ENCODE measurements around the gene POU6F1. TPM values are rescaled to one million over a fixed set of nuclear protein-coding genes. Genes with fewer than 3 reads are reported as not detected.
A peak's percentile ranks its signal among the peaks of the same experiment; 100 is the strongest.

POU6F1 gene
- total RNA-seq, 2 donors from 2014 or later: 11.4 to 16.4 TPM

GRCh38 chr12:51219322-51219721 lies 1.5 kb upstream of the POU6F1 start:
- Histone ChIP-seq H3K4me1 (ENCODE audit: control insufficient read depth, insufficient read depth, low read length) (peaks cover 4% of the 10 kb centered on the region), H3K27me3 (ENCODE audit: control insufficient read depth, insufficient read depth, low read length, poor library complexity, severe bottlenecking) (no peaks in the 10 kb centered on the region), H3K27ac (ENCODE audit: low read depth, low read length) (no peak overlapping the region), H3K36me3 (ENCODE audit: control insufficient read depth, insufficient read depth, low read length) (no peaks in the 10 kb centered on the region), H3K9me3 (ENCODE audit: control insufficient read depth, low read length) (no peaks in the 10 kb centered on the region), H3K9ac (ENCODE audit: extremely low read depth, low read length, poor library complexity, severe bottlenecking) (no peak overlapping the region), H3K4me3 (ENCODE audit: low read length) (peak overlapping the region; percentile 84)
- WGBS, 2 experiments (ENCODE audit: insufficient coverage in 1 of 2, insufficient read length in 1 of 2): 88% methylated on average over 1 to 4 of the region's 5 CpGs
- Mint-ChIP-seq H3K27me3 (ENCODE audit: insufficient read depth) (no peaks in the 10 kb centered on the region), H3K36me3 (ENCODE audit: low read depth) (peaks cover 8% of the 10 kb centered on the region), H3K4me1 (peaks cover 12% of the 10 kb centered on the region), H3K9me3 (no peaks in the 10 kb centered on the region), H3K4me3 (peak overlapping the region; percentile 75), H3K27ac (no peak overlapping the region)
- DNase-seq: no peak
- TF ChIP-seq CTCF (conservative IDR thresholded peaks at IDR 0.05): no peak

- H3K27ac ChIP-seq (ENCODE audit: low read depth, low read length): peak overlapping the region; percentile 38
- no peaks in the 10 kb centered on the region for H3K27me3 Mint-ChIP-seq (ENCODE audit: insufficient read depth)
- DNase-seq: peak; percentile 83
- H3K9me3 ChIP-seq (ENCODE audit: control insufficient read depth, low read length): no peaks in the 10 kb centered on the region
- H3K36me3 Mint-ChIP-seq (ENCODE audit: low read depth): peaks cover 10% of the 10 kb centered on the region
- H3K4me3 ChIP-seq (ENCODE audit: low read length): peak overlapping the region; percentile 84
- H3K4me1 Mint-ChIP-seq: peaks cover 12% of the 10 kb centered on the region
- peak overlapping the region; percentile 75 for H3K4me3 Mint-ChIP-seq
- 35 to 42% methylated on average over 7 of the region's 10 CpGs for WGBS, 2 experiments (ENCODE audit: insufficient coverage in 1 of 2, insufficient read length in 1 of 2)
- no peaks in the 10 kb centered on the region for H3K36me3 ChIP-seq (ENCODE audit: control insufficient read depth, insufficient read depth, low read length)
- H3K27ac Mint-ChIP-seq: peak overlapping the region; percentile 94
- H3K9ac ChIP-seq (ENCODE audit: extremely low read depth, low read length, poor library complexity, severe bottlenecking): peak overlapping the region; percentile 80
- peaks cover 4% of the 10 kb centered on the region for H3K4me1 ChIP-seq (ENCODE audit: control insufficient read depth, insufficient read depth, low read length)
- peak; percentile 34 for TF ChIP-seq CTCF (conservative IDR thresholded peaks at IDR 0.05)
- H3K27me3 ChIP-seq (ENCODE audit: control insufficient read depth, insufficient read depth, low read length, poor library complexity, severe bottlenecking): no peaks in the 10 kb centered on the region
- no peaks in the 10 kb centered on the region for H3K9me3 Mint-ChIP-seq
These were observed 822 bp upstream of the POU6F1 start for GRCh38 chr12:51218607-51219161.

GRCh38 chr12:51217133-51217967 lies 512 bp downstream of the POU6F1 start:
- Histone ChIP-seq H3K27me3 (ENCODE audit: control insufficient read depth, insufficient read depth, low read length, poor library complexity, severe bottlenecking) (no peaks in the 10 kb centered on the region), H3K27ac (ENCODE audit: low read depth, low read length) (peak overlapping the region; percentile 90), H3K9me3 (ENCODE audit: control insufficient read depth, low read length) (no peaks in the 10 kb centered on the region), H3K4me1 (ENCODE audit: control insufficient read depth, insufficient read depth, low read length) (peaks cover 4% of the 10 kb centered on the region), H3K4me3 (ENCODE audit: low read length) (peak overlapping the region; percentile 84), H3K9ac (ENCODE audit: extremely low read depth, low read length, poor library complexity, severe bottlenecking) (peak overlapping the region; percentile 80), H3K36me3 (ENCODE audit: control insufficient read depth, insufficient read depth, low read length) (no peaks in the 10 kb centered on the region)
- Mint-ChIP-seq H3K9me3 (no peaks in the 10 kb centered on the region), H3K4me1 (peaks cover 12% of the 10 kb centered on the region), H3K27me3 (ENCODE audit: insufficient read depth) (no peaks in the 10 kb centered on the region), H3K27ac (peak overlapping the region; percentile 94), H3K36me3 (ENCODE audit: low read depth) (peaks cover 7% of the 10 kb centered on the region), H3K4me3 (peak overlapping the region; percentile 75)
- peak; percentile 89 for DNase-seq
- 1 to 5% methylated on average over 6 to 60 of the region's 81 CpGs for whole genome bisulfite sequencing, 2 experiments (ENCODE audit: insufficient coverage in 1 of 2, insufficient read length in 1 of 2)
- peak; percentile 48 for TF ChIP-seq CTCF (conservative IDR thresholded peaks at IDR 0.05)

Data from endodermal cell (in vitro differentiated cells).